ENCODE results near the gene PKP4.

DNA sequence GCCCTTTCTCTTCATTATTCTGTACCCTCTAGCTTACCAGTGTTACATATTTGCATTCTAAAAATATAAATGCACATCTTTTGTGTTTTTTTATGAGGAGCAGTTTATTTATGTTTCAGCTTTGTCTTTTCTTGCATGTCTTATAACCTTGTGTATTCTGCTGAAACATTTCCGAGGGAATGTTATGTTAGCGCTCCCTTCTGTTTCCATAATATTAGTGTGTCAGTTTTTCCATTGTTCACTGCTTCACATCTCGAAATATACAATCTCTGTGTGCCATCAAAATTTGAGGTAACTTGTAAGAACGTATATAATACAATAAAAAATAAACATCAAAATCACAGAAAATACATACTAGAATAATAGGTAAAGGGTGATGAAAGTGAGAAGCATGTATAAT lies 153.3 kb downstream of the PKP4 start:
- TF ChIP-seq, protein P1, sequence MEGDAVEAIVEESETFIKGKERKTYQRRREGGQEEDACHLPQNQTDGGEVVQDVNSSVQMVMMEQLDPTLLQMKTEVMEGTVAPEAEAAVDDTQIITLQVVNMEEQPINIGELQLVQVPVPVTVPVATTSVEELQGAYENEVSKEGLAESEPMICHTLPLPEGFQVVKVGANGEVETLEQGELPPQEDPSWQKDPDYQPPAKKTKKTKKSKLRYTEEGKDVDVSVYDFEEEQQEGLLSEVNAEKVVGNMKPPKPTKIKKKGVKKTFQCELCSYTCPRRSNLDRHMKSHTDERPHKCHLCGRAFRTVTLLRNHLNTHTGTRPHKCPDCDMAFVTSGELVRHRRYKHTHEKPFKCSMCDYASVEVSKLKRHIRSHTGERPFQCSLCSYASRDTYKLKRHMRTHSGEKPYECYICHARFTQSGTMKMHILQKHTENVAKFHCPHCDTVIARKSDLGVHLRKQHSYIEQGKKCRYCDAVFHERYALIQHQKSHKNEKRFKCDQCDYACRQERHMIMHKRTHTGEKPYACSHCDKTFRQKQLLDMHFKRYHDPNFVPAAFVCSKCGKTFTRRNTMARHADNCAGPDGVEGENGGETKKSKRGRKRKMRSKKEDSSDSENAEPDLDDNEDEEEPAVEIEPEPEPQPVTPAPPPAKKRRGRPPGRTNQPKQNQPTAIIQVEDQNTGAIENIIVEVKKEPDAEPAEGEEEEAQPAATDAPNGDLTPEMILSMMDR (conservative IDR thresholded peaks at IDR 0.05 in 1 of 2, IDR thresholded peaks at IDR 0.05 in 1 of 2; ENCODE audit: extremely low read depth in 1 of 2, insufficient read depth in 1 of 2, low read depth in 1 of 2, low read length in 2 of 2), result no peak
- no peak for TF ChIP-seq EZH2 (IDR thresholded peaks at IDR 0.05; ENCODE audit: borderline replicate concordance, low read length)
